PFSK-1 (cell line): Measurements from ENCODE around the gene FAM234B.

ENCODE experiments used
- FOXP2 ChIP-seq: optimal IDR thresholded peaks from 2 replicates; pipeline ENCODE3; 2011; ENCODE audit warnings: borderline replicate concordance, control low read depth, inconsistent platforms; ENCODE audit not compliant: insufficient read depth; ENCODE audit errors: extremely low read length, extremely low read depth
- POLR2AphosphoS5 ChIP-seq: IDR thresholded peaks from 2 replicates; pipeline ENCODE4 v1.6.1; 2012; ENCODE audit warnings: low read depth, mild to moderate bottlenecking, control low read depth, low read length, moderate library complexity
- SIN3A ChIP-seq: IDR thresholded peaks from 2 replicates; pipeline ENCODE4 v1.6.1; 2012; ENCODE audit warnings: mild to moderate bottlenecking, low read length, moderate library complexity, borderline replicate concordance; ENCODE audit not compliant: insufficient read depth
- TAF1 ChIP-seq: IDR thresholded peaks from 2 replicates; pipeline ENCODE4 v1.6.1; 2012; ENCODE audit warnings: low read length, control low read depth, borderline replicate concordance; ENCODE audit not compliant: insufficient read depth
- TF ChIP-seq, protein P1 (sequence below), 2 experiments: IDR thresholded peaks; 2 replicates each; pipeline versions ENCODE4 v1.6.1 to v1.8.0; 2011 to 2012; ENCODE audit warnings: low read depth in 2 of 2, low read length in 2 of 2, control low read depth in 1 of 2, inconsistent platforms in 1 of 2, mild to moderate bottlenecking in 1 of 2, moderate library complexity in 1 of 2; ENCODE audit not compliant: insufficient read depth in 1 of 2

DNA sequence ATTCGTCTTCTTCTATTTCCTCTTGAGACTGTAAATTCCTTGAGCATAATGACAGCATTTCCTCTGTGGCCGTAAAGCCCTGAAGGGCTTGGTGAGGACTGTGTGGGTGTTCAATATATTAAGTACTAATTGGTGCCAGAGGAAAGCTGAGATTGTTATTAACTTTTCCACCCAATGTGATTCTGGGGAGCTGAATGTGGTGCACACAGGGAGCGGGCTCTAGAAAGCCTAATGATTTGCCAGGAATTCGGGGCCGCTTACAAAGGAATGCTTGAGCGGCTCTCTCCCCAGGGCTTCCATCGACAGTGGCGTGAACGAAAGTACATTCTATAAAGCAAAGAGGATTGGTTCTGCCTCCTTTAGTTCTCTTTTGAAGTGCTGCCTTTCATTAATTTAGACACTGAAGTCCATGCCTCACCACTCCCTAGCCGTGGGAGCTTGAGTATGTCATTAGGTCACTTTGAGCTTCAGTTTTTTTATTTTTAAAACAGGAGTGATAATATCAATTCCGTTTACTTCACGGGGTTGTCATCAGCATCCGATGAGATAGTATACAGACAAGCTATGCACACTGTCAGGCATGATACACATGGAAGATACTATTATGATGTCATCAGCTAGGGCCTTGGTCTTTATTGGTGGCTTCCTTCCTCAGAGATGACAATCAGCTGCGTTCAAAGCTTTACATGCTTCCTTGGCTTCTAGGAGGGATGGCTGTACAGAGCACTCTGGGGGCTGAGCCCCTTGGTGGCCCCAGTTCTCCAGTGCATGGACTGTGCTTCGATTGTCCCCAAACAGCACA is 70.3 kb downstream of the FAM234B start:
- TF ChIP-seq, protein P1, sequence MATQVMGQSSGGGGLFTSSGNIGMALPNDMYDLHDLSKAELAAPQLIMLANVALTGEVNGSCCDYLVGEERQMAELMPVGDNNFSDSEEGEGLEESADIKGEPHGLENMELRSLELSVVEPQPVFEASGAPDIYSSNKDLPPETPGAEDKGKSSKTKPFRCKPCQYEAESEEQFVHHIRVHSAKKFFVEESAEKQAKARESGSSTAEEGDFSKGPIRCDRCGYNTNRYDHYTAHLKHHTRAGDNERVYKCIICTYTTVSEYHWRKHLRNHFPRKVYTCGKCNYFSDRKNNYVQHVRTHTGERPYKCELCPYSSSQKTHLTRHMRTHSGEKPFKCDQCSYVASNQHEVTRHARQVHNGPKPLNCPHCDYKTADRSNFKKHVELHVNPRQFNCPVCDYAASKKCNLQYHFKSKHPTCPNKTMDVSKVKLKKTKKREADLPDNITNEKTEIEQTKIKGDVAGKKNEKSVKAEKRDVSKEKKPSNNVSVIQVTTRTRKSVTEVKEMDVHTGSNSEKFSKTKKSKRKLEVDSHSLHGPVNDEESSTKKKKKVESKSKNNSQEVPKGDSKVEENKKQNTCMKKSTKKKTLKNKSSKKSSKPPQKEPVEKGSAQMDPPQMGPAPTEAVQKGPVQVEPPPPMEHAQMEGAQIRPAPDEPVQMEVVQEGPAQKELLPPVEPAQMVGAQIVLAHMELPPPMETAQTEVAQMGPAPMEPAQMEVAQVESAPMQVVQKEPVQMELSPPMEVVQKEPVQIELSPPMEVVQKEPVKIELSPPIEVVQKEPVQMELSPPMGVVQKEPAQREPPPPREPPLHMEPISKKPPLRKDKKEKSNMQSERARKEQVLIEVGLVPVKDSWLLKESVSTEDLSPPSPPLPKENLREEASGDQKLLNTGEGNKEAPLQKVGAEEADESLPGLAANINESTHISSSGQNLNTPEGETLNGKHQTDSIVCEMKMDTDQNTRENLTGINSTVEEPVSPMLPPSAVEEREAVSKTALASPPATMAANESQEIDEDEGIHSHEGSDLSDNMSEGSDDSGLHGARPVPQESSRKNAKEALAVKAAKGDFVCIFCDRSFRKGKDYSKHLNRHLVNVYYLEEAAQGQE (IDR thresholded peaks at IDR 0.05; ENCODE audit: insufficient read depth in 1 of 2, low read depth in 2 of 2, low read length in 2 of 2) = no peak
- TF ChIP-seq POLR2AphosphoS5 (no peak), TAF1 (no peak), SIN3A (peak; percentile 58; the same call in 1 of the 2 replicates), FOXP2 (no peak)
